Neural cell (in vitro differentiated cells): Measurements from ENCODE around the gene TRPM8.

Source experiments
- CTCF ChIP-seq: fragments of 450-650 bp; IDR thresholded peaks from 2 replicates; pipeline ENCODE4 v1.5.1; 2014; ENCODE audit warnings: antibody characterized with exemption, mild to moderate bottlenecking, moderate library complexity; ENCODE audit not compliant: poor library complexity, severe bottlenecking
- EP300 ChIP-seq: fragments of 450-650 bp; conservative IDR thresholded peaks from 2 replicates; pipeline ENCODE4 v1.6.1; 2014; ENCODE audit warnings: antibody characterized with exemption, mild to moderate bottlenecking, moderate library complexity; ENCODE audit not compliant: poor library complexity, severe bottlenecking
- EZH2 ChIP-seq: fragments of 200-600, 300-800 bp; shearing (Covaris generic), sonication (generic); IDR thresholded peaks from 2 replicates; pipeline ENCODE4 v1.6.1; 2014; ENCODE audit warnings: antibody characterized with exemption, low read length, borderline replicate concordance, mild to moderate bottlenecking; ENCODE audit not compliant: insufficient read depth, poor library complexity, severe bottlenecking
- MXI1 ChIP-seq: fragments of 450-650 bp; conservative IDR thresholded peaks from 2 replicates; pipeline ENCODE4 v1.6.1; 2014; ENCODE audit warnings: antibody characterized with exemption, mild to moderate bottlenecking; ENCODE audit not compliant: poor library complexity, severe bottlenecking
- POLR2AphosphoS5 ChIP-seq: IDR thresholded peaks from 2 replicates; pipeline ENCODE4 v1.6.1; 2012
- RAD21 ChIP-seq: fragments of 450-650 bp; conservative IDR thresholded peaks from 2 replicates; pipeline ENCODE4 v1.6.1; 2014; ENCODE audit warnings: antibody characterized with exemption, mild to moderate bottlenecking, moderate library complexity
- REST ChIP-seq: IDR thresholded peaks from 2 replicates; pipeline ENCODE4 v1.6.1; 2012; ENCODE audit warnings: borderline replicate concordance
- TAF1 ChIP-seq: IDR thresholded peaks from 2 replicates; pipeline ENCODE4 v1.6.1; 2012; ENCODE audit warnings: low read depth

- no peak for TF ChIP-seq EZH2
- no peak for TF ChIP-seq CTCF
- no peak for TF ChIP-seq RAD21
- TF ChIP-seq POLR2AphosphoS5 = no peak
- no peak for TF ChIP-seq REST
- no peak for TF ChIP-seq EP300
- TF ChIP-seq MXI1 = no peak
- TF ChIP-seq TAF1 = no peak
These were observed 24.4 kb upstream of the TRPM8 start for GRCh38 chr2:233892793-233893192.
